Activated naive CD8-positive, alpha-beta T cell (primary cell): ENCODE data around the gene ZGPAT.
A peak's percentile ranks its signal among the peaks of the same experiment; 100 is the strongest.
"Not testable (repeated sequence)": the region's sequence is repeated elsewhere in the genome, so short reads cannot be mapped to it uniquely, and the experiment has no call there.

Source experiments
- H3K27ac Mint-ChIP-seq: one replicate; pipeline ENCODE4 v1.8.0; 2021; ENCODE audit warnings: mixed read lengths
- H3K27me3 Mint-ChIP-seq: one replicate; pipeline ENCODE4 v1.8.0; 2021; ENCODE audit warnings: mixed read lengths
- H3K36me3 Mint-ChIP-seq: one replicate; pipeline ENCODE4 v1.8.0; 2021; ENCODE audit warnings: mixed read lengths
- H3K4me1 Mint-ChIP-seq: one replicate; pipeline ENCODE4 v1.8.0; 2021; ENCODE audit warnings: low read depth, mixed read lengths
- H3K4me3 Mint-ChIP-seq: one replicate; pipeline ENCODE4 v1.8.0; 2021; ENCODE audit warnings: mild to moderate bottlenecking, mixed read lengths
- H3K9me3 Mint-ChIP-seq: one replicate; pipeline ENCODE4 v1.8.0; 2021; ENCODE audit warnings: low read depth, mixed read lengths

ZGPAT gene

GRCh38 chr20:63722967-63723622 lies 15.3 kb downstream of the ZGPAT start:
- not testable (repeated sequence) for H3K4me3 Mint-ChIP-seq, H3K9me3 Mint-ChIP-seq, H3K27me3 Mint-ChIP-seq

GRCh38 chr20:63730189-63730733 lies 22.4 kb downstream of the ZGPAT start:
- not testable (repeated sequence) for H3K36me3 Mint-ChIP-seq, H3K27me3 Mint-ChIP-seq, H3K27ac Mint-ChIP-seq, H3K9me3 Mint-ChIP-seq
- Mint-ChIP-seq H3K4me1 (peaks cover 41% of the 10 kb centered on the region), H3K4me3 (peak overlapping the region; percentile 49)

More at GRCh38 chr20:63722967-63723622, 15.3 kb downstream of the ZGPAT start:
- Mint-ChIP-seq H3K36me3 (peaks cover 21% of the 10 kb centered on the region), H3K4me1 (peaks cover 37% of the 10 kb centered on the region)
- H3K27ac Mint-ChIP-seq: not testable (repeated sequence)

GRCh38 chr20:63731410-63731809 lies 23.6 kb downstream of the ZGPAT start:
- peaks cover 5% of the 10 kb centered on the region for H3K36me3 Mint-ChIP-seq

GRCh38 chr20:63732118-63733095 lies 24.6 kb downstream of the ZGPAT start:
- Mint-ChIP-seq H3K4me1 (peaks cover 47% of the 10 kb centered on the region), H3K4me3 (no peak overlapping the region), H3K36me3 (peaks cover 5% of the 10 kb centered on the region), H3K9me3 (no peaks in the 10 kb centered on the region), H3K27me3 (no peaks in the 10 kb centered on the region), H3K27ac (no peak overlapping the region)

More at GRCh38 chr20:63731410-63731809, 23.6 kb downstream of the ZGPAT start:
- no peaks in the 10 kb centered on the region for H3K9me3 Mint-ChIP-seq
- no peaks in the 10 kb centered on the region for H3K27me3 Mint-ChIP-seq
- no peak overlapping the region for H3K4me3 Mint-ChIP-seq
- H3K4me1 Mint-ChIP-seq: peaks cover 47% of the 10 kb centered on the region
- no peak overlapping the region for H3K27ac Mint-ChIP-seq

- no peaks in the 10 kb centered on the region for H3K9me3 Mint-ChIP-seq
- H3K4me1 Mint-ChIP-seq: peaks cover 41% of the 10 kb centered on the region
- H3K27me3 Mint-ChIP-seq: no peaks in the 10 kb centered on the region
- no peak overlapping the region for H3K4me3 Mint-ChIP-seq
- H3K27ac Mint-ChIP-seq: no peak overlapping the region
- peaks cover 3% of the 10 kb centered on the region for H3K36me3 Mint-ChIP-seq
Measured at GRCh38 chr20:63733117-63733516, 25.3 kb downstream of the ZGPAT start.

GRCh38 chr20:63733579-63734081 lies 25.8 kb downstream of the ZGPAT start:
- Mint-ChIP-seq H3K4me3 (no peak overlapping the region), H3K27ac (no peak overlapping the region), H3K36me3 (peaks cover 3% of the 10 kb centered on the region), H3K9me3 (no peaks in the 10 kb centered on the region), H3K27me3 (no peaks in the 10 kb centered on the region), H3K4me1 (peaks cover 35% of the 10 kb centered on the region)

GRCh38 chr20:63734111-63734945 lies 26.5 kb downstream of the ZGPAT start:
- Mint-ChIP-seq H3K9me3 (no peaks in the 10 kb centered on the region), H3K27me3 (no peaks in the 10 kb centered on the region), H3K4me1 (peaks cover 30% of the 10 kb centered on the region), H3K4me3 (no peak overlapping the region), H3K36me3 (peaks cover 3% of the 10 kb centered on the region), H3K27ac (no peak overlapping the region)

GRCh38 chr20:63734946-63735858 lies 27.4 kb downstream of the ZGPAT start:
- Mint-ChIP-seq H3K4me3 (no peak overlapping the region), H3K9me3 (no peaks in the 10 kb centered on the region), H3K27ac (no peak overlapping the region), H3K27me3 (no peaks in the 10 kb centered on the region), H3K4me1 (peaks cover 24% of the 10 kb centered on the region), H3K36me3 (no peaks in the 10 kb centered on the region)

- peak within 1 kb of the TSS; percentile 78 for H3K4me3 Mint-ChIP-seq
- no peaks in the 10 kb centered on the region for H3K36me3 Mint-ChIP-seq
- H3K27ac Mint-ChIP-seq: no peak within 1 kb of the TSS
Measured at GRCh38 chr20:63735859-63736718, 28.2 kb downstream of the ZGPAT start, which contains the start of gene LIME1. LIME1 (plus strand) TSS chr20:63736664; CDS start chr20:63737550, 886 bp downstream.

GRCh38 chr20:63736893-63737694 lies 29.3 kb downstream of the ZGPAT start:
- peak overlapping the region; percentile 78 for H3K4me3 Mint-ChIP-seq
- H3K36me3 Mint-ChIP-seq: no peaks in the 10 kb centered on the region
- no peaks in the 10 kb centered on the region for H3K9me3 Mint-ChIP-seq

More at GRCh38 chr20:63735859-63736718, 28.2 kb downstream of the ZGPAT start, which contains the start of gene LIME1:
- H3K4me1 Mint-ChIP-seq: peaks cover 22% of the 10 kb centered on the region
- no peaks in the 10 kb centered on the region for H3K27me3 Mint-ChIP-seq
- H3K9me3 Mint-ChIP-seq: no peaks in the 10 kb centered on the region

GRCh38 chr20:63737695-63737944 lies 29.8 kb downstream of the ZGPAT start:
- H3K27me3 Mint-ChIP-seq: no peaks in the 10 kb centered on the region
- H3K4me1 Mint-ChIP-seq: peaks cover 22% of the 10 kb centered on the region
- no peaks in the 10 kb centered on the region for H3K9me3 Mint-ChIP-seq
- H3K27ac Mint-ChIP-seq: no peak overlapping the region
- no peaks in the 10 kb centered on the region for H3K36me3 Mint-ChIP-seq
- no peak overlapping the region for H3K4me3 Mint-ChIP-seq

More at GRCh38 chr20:63736893-63737694, 29.3 kb downstream of the ZGPAT start:
- Mint-ChIP-seq H3K27me3 (no peaks in the 10 kb centered on the region), H3K27ac (no peak overlapping the region), H3K4me1 (peaks cover 22% of the 10 kb centered on the region)

GRCh38 chr20:63737945-63738686 lies 30.3 kb downstream of the ZGPAT start:
- Mint-ChIP-seq H3K27me3 (no peaks in the 10 kb centered on the region), H3K27ac (no peak overlapping the region), H3K36me3 (no peaks in the 10 kb centered on the region), H3K4me3 (peak overlapping the region; percentile 30), H3K4me1 (peaks cover 22% of the 10 kb centered on the region), H3K9me3 (no peaks in the 10 kb centered on the region)
